GM19455 (cell line): Measurements from ENCODE around the gene RABAC1.
A peak's percentile ranks its signal among the peaks of the same experiment; 100 is the strongest.
"Not testable (repeated sequence)": the region's sequence is repeated elsewhere in the genome, so short reads cannot be mapped to it uniquely, and the experiment has no call there.

Experiments
- ATAC-seq: cut with Tn5 transposase; IDR thresholded peaks from one replicate; pipeline ENCODE4 v1.9.1; 2021; ENCODE audit not compliant: unreplicated experiment

Gene RABAC1, protein sequence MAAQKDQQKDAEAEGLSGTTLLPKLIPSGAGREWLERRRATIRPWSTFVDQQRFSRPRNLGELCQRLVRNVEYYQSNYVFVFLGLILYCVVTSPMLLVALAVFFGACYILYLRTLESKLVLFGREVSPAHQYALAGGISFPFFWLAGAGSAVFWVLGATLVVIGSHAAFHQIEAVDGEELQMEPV

DNA sequence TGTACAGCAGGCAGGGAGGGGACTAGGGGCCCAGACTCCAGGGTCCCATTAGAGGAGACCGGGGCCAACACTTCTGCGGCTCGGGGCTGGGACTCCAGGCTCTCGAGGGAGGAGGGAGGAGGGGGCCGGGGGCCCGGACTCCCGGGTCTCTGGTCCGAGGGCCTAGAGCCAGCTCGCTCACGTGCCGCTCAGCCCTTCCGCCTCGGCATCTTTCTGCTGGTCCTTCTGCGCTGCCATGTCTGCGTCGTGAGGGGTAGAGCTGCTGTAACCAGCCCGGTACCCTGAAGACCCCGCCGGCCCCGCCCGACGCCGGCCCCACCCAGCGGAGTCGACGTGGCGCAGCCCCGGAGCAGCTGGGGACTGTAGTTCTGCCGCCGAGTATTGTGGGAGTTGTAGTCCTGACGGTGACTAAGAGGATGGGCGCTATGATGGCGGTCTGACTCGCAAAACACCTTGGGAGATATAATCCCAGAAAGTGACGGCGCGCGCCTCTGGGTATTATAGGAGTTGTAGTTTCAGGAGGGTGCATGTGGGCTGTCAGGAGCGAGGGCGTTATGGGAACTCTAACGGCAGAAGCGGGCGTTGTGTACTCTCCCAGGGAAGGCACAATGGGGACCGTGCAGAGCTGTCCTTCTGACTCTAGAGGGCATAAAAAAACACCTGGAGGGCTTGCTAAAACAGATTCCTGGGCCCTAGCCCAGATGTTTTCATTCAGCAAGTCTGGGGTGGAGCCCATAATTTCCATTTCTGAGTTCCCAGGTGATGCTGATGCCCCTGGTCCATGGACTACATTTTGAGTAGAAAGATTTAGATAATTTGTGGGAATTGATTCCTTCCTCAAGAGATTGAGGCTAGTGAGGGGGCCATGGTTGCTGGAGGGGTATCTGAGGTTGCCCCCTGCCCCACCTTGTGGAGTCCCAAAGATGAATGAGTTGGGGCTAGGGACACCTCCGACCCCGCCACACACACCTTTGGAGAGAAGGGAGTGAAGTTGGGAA is at the start of gene RABAC1:
TSS of gene RABAC1 (minus strand) at position 266 of the 998 bp plus-strand sequence. CDS start at position 237, 29 bp downstream.
- ATAC-seq = peak; percentile 69

- no peak for ATAC-seq
Observed at GRCh38 chr19:42006569-42006968, 47.4 kb upstream of the RABAC1 start.

- ATAC-seq = no peak
Observed at GRCh38 chr19:42005504-42005903, 46.4 kb upstream of the RABAC1 start.

GRCh38 chr19:42003506-42004294 is 44.6 kb upstream of the RABAC1 start:
- ATAC-seq = no peak

GRCh38 chr19:41999878-42000208 is 40.7 kb upstream of the RABAC1 start:
- ATAC-seq = no peak

DNA sequence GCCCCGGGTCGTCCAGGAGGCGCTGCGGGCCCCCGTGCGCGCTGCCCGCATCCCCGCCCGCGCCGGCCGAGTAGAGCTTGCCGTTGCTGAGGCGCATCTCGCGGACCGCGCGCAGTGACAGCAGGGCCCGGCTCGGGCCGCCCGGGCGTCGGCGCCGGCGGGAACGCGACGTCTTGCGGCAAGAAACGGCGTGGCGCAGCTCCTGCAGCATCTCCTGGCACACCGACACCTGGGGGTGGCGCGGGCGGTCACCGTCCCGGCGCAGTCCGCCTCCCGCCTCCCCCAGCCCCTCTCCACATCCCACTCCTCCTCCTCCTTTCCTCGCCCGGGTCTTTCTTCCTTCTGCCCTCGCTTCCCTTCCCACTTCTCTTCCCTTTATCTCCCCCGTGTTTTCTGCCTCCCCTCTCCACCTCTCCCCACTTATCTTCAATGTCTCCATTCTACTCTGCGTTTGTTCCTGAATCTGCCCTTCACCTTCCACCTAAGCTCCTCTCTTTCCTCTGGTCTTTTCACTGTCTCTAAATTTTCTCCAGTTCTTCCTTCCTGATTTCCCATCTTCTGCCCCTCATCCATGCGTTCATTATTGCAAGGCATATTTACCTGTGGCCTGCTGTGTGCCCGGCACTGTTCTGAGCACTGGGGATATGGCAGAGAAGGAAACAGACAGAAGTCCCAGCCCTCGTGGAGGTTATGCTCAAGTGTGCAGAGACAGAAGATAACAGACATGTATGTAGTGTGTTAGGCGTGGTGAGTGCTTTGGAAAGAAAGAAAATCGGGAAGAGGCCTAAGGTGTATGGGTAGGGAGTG is 40.2 kb upstream of the RABAC1 start:
- no peak for ATAC-seq

DNA sequence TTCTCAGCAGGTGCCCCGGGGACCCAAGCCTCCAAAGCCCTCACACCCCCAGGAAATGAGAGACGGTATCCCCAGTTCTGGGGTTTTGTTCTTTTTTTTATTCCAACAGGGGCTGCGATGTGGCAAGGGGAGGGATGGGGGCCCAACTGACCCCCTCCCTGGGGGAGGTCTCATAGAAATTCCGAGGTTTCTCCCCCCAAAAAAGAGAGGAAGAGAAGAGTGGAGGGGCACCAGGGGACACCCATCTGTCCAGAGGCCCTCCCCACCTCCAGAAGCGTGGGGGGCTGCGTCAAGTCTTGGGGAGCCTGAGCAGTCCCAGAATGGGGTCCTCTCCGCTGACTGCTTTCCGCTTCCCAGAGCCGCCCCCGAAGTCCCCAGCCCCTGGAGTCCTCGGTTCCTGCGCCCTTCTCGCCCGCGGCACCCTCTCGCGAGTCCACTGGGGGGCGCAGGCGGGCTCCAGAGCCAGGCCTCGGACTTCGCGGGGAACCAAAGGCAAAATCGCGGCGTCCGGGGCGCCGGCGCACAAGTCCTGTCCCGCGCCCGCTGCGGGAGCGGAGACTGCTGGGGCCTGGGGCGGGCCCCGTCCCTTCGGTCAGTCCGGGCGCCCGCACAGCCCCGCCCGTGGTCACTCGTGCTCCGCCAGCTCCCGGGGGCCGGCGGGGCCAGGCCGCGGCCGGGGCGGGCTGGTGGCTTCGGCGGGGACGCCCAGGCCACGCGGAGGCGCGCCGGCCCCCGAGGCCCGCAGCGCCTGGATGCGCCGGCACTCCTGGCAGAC is 39.3 kb upstream of the RABAC1 start:
- no peak for ATAC-seq

GRCh38 chr19:41997851-41998229 is 38.7 kb upstream of the RABAC1 start:
- no peak for ATAC-seq

DNA sequence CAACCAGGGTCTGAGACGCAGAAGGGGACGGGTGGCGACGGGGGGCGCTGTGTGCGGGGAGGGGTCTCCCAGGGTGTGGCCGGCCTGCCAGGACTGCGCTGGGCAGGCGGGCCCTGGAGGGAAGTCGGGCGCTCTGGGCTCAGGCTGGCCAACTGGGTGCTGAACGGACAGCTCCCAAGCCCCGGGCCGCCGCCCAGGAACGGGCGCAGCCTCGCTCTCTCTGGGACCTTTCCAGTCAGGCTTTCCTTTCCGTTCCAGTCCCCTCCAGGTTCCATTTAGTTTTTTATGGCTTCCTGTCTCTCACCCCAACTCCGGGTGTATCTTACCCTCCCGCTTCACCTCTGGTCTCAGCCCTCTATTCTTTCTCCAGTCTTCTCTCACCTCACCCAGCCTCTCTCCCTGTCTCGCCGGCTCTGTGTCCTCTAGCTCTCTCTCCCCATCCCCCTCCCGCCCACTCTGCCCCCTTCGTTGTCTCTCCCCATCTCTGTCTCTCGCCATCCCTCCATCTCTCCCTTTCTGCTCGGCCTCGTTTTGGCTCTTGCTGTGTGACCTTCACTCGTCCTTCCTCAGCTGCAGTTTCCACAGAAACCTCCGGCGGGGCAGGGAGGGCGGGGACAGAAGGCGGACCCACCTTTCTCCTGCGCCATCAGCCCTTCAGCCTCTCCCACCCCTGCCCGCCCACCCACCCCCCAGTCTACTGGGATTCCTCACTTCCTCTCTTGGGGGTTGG is 38.2 kb upstream of the RABAC1 start:
- ATAC-seq = no peak

GRCh38 chr19:41995959-41996797 is 37.1 kb upstream of the RABAC1 start:
- no peak for ATAC-seq

DNA sequence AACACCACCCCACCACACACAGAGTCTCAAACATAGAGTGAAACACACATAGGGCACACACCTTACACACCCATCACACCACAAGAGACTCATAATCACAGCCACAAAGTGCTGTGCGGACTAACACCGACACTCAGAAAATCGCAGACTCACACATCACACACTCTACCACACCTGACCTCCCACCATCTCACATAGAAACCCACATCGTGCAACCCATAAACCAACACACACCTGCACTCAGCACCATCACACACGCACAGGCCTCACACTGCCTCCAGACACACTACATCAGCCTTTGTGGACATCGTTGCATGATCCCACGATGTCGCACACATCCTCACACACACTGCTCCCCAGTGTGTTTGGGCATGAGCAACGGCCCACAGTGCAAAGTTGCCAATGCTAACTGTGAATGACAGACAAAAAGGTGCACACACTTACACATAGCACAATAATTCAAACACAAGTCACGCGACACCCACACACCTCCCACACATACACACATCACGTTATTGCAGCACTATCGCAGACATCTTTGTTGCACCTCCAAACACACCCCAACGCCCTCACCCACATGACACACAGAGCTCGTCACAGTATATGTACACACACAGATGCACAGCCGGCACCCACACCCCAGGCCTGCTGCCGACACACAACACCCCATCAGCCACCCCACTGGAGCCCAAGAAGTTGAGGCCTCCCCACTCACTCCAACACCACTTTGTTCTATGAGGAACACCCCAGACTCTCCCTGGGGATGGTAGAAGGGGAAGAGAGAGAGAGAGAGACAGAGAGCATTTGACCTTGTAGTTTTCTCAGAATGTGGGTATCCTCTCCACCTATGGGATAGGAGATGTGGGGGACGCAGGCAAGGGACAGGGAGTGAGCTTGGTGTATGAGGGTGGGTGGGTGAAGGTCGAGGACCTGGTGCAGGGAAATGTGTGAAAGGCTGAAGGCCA is 36.2 kb upstream of the RABAC1 start:
- no peak for ATAC-seq

GRCh38 chr19:41994521-41994971 is 35.4 kb upstream of the RABAC1 start:
- no peak for ATAC-seq

GRCh38 chr19:41993612-41994483 is 34.7 kb upstream of the RABAC1 start, which contains the start of gene ATP1A3:
ATP1A3 (minus strand) TSS chr19:41994230; CDS start chr19:41994076, 154 bp downstream.
- ATAC-seq = no peak

DNA sequence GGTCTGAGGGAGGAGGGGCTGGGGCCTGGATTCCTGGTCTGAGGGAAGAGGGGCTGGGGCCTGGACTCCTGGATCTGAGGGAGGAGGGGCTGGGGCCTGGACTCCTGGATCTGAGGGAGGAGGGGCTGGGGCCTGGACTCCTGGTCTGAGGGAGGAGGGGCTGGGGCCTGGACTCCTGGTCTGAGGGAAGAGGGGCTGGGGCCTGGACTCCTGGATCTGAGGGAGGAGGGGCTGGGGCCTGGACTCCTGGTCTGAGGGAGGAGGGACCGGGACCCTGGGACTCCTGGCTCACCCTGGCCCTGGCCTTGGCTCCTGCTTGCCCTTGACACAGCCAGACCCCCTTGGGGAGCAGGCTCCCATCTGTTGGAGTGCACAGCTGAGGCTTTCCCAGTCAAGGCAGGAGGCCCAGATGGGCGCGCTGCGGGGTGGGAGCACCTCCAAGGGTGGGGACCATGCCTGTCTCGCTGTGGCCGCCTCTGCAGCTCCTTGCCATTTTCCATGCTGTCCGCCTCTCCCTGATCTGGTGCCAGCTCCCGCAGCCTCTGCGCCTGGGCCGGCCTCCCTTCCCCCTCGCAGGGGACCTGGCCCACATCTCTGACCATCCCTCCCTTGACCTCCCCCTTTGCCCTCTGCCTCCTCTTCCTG is 32.9 kb upstream of the RABAC1 start:
- not testable (repeated sequence) for ATAC-seq

- ATAC-seq = no peak
Observed at GRCh38 chr19:41991025-41991424, 31.9 kb upstream of the RABAC1 start.

DNA sequence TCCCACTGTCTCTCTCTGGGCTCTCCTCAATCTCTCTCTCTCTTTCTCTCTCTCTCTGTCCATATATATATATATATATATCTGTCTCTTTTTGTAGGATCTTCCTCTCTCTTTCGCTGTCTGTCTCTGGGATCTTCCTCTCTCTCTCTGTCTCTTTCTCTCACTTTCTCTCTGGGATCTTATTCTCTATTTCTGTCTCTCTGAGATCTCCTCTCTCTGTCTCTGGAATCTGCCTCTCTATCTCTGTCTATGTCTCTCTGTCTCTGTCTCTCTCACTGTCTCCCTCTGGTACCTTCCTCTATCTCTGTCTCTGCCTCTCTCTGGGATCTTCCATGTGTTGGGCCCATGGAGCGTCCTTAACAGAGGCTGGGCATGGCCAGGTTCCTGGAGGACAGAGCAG is 31.5 kb upstream of the RABAC1 start:
- ATAC-seq = no peak
